Myocyte (in vitro differentiated cells): ENCODE results near the gene PTPRG. TPM values are rescaled to one million over a fixed set of nuclear protein-coding genes. Genes with fewer than 3 reads are reported as not detected.

Experiments
- DNase-seq: peaks from one replicate; pipeline ENCODE4 v3.0.0-alpha.2; 2012; ENCODE audit warnings: low read depth
- total RNA-seq: library from RNA; depleted of rRNA; stranded (reverse); fragments of >200 nt; gene quantifications from 2 replicates; pipeline ENCODE4 v1.2.3, GENCODE V29; 2014

PTPRG gene
- total RNA-seq, 1 donor from 2014 or later, result 28.4 TPM

DNA sequence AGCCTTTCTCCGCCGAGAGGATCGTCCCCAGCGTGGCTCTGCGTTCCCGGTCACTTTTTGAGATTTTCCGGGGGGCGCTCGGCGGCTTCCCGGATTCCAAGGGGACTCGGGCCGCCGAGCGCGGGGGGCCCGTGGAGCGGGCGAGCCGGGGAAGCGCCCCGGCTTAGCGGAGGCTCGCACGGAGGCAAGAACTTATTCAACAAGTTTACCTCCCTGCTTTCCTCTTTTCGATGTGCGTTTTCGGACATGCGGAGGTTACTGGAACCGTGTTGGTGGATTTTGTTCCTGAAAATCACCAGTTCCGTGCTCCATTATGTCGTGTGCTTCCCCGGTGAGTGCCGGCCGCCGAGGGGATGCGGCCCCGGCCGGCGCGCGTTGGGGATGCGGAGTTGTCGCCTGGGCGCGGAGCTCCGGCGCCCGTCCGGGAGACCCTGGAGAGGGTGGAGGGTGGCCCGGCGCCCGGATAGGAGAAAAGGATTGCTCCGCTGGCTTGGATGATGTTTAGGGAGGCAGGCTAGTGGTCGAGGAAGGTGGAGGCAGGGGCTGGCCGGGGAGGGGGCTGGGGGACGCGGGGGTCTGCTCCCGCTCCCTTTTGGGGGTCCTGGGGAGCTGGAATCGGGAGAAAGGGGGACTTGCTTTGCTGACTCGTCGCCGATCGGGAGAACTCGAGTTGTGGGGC, 810 bp downstream of the PTPRG start:
- peak; percentile 46 for DNase-seq

DNA sequence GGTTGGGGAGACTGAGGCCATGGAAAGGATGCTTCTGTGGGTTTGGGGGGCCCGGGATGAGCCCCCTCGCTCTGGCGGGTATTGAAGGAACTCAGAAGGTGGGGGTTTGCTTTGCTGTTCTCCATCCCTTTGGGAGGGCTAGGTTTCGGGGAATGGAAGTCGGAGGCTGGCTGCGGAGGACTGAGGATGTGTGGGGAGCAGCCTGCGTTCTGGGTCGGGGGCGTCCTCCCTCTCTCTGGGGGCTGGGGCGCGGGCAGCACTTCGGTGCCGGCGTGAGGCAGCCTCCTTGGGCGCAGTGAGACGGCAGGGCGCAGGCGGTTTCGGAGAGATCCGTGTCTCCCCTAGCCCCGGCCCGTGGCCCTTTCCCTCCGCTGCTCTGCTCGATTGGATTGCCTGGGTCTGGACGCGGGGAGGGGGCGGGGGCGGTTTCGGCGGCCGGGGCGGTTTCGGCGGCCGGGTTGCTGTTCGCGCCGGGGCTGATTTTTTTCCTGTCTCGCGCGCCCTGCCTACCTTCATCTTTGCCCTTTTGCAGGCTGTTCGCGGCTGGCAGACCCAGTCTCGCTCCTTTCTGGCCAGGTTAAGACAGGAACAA, 1.4 kb downstream of the PTPRG start:
- DNase-seq, result peak; percentile 55

DNA sequence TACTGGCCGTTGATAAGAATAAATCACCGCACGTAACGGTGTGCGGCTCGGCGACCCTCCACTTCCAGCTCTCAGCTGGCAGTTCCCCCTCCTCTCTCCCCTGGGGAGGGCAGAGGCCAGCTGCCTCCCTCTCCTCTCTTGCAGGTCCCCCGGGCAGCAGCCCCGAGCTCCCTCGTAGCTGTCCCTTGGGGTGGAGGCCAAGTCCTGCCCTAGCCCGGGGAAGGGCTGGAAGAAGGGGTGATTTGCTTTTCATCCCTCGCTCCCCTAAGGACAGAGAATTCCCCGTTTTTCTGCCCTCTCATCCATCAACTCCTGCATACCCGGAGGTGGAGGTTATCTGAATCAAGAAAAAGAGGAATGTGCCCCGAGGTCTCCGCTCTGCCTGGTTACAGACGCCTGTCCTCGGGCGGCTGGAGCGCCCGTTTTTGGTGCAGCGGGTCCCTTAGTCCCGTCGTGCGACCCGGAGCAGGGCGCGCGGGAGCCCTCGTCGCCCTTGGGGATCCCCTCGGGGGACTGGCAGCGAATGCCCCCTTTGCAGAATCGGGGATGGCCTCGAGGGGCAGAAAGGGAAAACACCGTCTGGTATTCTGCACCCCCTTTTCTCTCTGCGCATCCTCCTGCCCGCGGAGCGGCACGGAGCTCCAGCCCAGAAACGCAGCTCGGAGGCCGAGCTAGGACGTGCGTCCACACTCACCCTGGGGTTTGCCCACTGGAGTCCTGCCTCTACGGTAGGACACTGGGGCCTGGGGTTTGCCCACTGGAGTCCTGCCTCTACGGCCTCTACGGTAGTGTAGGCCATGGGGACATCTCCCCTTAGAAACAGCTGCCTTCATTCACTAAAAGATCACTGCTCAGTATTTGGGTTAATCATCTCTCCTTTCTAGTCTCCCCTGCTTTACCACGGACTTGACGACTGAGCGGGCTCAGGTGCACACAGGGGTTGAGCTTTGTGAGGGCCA, 2.2 kb downstream of the PTPRG start:
- DNase-seq, result no peak

DNA sequence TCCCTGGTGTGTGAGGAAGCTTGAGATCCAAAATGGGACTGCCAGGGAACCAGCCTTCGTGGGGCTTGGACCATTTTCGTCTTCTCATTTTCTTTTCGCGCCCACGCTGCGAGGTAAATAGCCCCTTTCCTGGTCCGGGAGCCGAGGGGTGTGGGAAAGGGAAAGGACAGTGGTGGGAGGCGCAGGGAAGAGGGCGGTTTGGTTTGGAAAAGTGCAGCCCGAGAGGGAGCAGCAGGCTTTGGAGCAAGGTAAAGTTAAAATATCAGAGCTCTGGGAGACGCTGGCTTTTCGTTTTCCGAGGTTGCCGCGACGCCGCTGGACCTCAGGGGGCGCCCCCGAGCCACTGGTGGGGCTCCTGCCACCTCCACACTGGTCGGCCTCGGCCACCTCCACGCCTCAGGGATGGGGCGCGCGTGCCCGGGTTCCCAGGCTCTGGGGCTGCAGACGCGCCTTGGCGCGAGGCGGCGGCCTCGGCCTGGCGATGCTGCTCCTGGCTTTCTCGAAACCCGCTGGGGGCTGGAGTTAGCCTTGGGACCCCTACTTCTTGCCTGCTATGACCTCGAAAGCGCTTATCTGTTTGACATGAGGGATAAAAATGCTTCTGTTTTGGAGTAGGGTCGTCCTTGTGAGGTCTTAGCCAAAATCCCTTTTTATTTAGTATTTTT, 3.2 kb downstream of the PTPRG start:
- peak; percentile 67 for DNase-seq

DNA sequence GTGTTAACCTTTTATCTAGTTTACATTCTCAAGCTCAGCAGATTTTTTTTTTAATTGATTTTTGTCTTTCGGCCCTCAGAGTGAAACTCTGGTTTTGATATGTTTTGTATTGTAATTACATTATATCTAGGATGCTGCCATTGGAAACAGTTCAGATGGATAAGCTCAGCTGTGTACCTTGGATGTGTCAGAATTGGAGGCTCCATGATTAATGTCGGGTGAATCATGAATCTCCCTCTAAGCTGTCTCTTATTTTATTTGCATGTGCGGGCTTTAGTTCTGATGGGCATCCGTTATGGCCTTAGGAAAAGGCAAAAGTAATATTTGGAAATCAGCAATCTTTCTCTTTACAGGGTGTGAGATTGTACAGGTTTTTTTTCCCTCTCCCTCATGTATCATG, 4.2 kb downstream of the PTPRG start:
- no peak for DNase-seq

DNA sequence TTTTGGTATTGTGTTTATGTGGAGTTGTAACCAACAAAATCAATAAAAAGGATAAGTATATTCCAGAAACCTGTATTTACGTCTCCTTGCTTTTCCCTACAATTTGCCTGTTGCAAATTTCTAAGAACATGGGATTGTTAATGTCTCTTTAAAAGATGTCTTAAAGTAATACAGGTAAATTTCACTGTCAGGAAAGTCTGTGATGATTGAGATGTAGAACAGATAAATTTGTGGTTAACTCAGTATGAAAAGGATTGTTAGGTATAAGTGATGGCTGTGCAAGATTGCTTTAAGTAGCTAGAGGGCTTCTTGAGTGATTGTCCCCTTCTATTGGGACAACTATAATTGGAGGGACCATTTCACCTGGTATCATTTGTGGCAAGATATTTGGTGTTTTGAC, 6.8 kb downstream of the PTPRG start:
- DNase-seq, result no peak

DNA sequence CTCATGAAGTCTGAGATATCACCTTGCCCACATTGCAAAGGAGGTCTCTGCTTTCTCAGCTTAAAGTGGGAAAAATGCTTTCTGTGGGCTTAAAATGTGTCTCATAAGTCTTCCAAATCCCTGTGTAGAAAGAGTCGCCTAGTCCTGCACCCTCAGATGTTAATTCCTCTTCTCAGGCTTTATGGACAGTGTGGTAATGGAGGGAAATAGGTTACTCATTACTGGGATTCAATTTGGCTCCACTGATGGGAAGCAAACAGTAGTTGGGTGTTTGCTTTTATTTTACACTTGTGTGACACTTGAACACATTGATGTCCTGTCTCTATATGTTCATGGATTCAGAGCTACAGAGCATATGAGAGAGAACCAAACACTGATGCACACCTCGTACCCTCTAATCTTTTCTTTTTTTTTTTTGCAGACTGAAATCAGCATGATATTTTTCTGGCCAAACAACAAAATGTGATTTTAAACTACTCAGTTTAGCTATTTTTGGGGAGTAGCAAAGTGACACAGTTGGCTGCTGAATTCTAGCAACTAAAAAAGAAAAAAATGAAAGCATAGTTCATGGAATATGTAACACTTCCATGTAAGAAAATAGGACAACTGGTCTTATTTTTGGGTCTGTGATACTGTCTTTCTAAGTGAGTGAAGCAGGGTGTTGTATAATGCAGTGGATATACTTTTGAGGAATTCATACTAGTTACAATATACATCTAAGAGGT, 8.6 kb downstream of the PTPRG start:
- DNase-seq, result no peak

DNA sequence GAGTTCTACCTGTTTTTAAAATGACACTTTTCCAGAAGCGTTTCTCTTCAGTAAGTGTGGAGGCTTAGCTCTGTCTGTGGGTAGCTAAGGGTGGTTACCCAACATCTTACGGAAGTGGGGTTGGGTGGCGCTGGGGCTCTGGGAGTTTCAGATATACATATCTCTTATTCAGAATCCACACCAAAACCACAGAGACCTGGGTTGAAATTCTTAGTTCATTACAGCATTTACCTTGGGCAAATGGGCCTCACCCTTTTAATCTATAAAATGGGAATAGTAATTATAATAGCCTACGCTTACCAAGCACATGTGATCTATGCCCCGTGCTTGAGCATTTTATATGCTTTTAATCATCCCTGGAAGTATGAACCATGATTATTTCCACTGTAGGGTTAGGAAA, 9.4 kb downstream of the PTPRG start:
- DNase-seq, result no peak

DNA sequence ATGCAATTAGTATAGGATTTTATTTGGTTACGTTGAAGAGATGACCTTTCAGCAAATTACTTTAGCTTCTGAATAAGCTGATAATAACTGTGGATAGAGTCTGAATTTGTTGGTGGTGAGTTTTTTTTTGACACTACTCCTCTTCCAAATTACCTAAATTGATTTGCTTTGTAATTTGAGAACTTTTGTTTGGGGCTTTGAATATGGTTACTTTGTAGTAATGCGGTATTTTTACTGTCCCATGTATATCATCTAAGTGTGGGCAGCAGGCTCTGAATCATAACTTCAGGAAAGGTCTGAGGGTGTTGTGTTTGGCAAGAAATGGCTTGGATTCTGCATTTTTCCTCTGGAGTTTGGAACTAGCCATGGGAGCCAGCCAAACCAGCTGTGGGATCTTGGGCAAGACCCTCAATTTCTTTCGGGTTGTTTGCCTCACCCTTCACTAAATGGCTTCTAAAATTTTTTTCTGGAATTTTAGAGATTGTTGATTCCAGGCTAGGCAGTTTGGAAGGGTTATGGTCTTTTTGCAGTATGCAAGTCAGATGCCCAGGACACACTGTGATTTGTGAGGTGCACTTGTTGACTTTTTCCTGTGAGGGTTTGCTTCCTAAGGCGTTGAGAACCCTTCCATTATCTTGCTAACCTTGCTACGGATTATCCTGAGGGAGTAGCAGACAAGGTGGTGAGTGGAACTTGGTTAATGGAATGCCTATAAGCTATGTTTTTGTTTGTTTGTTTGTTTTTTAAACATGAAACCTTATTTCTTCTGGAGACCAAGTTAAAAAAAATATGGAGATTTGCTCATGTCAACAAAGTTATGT, 10.4 kb downstream of the PTPRG start:
- peak; percentile 67 for DNase-seq

DNA sequence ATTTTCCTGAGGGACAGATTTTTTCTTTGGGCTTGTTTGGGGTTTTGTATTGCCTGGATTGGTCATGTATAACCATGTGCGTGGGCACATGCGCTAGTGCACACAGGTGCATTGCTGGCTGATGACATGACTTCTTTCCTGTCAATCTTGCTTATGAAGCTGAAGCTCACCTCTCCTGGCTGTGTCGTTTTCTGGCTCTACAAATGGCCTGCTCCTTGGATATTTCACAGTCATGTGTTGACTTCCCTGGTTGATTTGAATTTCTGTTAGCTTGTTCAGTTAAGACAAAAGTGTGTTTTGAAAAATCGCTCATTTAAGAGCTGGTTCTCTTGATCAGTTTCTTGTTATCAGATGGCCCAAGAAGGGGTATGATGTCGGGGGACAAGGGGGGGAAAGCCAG, 11.5 kb downstream of the PTPRG start:
- DNase-seq, result no peak

DNA sequence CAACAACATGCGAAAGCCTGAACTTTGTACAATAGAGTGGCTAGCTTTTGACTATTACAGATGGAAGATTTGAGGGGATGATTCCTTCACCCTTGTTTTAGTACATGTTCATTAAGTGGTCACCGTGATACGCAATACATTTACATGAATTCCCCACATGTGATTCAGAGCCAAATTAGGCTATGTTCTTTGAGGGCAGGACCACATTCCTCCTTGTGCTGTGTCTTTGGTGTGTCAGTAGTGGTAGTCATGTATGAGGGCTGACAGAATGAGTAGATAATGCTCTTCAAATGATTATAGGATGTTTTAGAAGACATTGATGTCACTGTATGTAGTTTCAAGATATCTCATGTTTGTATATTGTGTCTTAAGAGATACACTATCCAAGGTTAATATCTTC, 12.1 kb downstream of the PTPRG start:
- DNase-seq, result no peak

DNA sequence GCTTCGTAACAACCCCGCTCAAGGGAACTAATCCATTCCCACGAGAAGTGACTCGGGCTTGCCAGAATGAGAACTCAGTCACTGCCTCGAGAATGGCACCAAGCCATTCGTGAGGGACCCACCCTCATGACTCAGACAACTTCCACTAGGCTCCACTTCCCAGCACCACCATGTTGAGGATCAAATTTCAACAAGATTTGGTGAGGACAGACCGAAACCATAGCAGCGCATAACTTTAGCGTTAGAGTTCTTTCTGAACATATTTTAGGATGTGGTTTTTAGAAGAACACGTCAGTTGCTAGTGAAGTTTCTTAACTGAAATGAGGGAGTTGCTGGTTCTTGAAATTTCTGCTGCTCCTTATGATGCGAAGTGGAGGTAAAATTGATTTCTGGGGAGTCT, 13.5 kb downstream of the PTPRG start:
- DNase-seq, result peak; percentile 94

DNA sequence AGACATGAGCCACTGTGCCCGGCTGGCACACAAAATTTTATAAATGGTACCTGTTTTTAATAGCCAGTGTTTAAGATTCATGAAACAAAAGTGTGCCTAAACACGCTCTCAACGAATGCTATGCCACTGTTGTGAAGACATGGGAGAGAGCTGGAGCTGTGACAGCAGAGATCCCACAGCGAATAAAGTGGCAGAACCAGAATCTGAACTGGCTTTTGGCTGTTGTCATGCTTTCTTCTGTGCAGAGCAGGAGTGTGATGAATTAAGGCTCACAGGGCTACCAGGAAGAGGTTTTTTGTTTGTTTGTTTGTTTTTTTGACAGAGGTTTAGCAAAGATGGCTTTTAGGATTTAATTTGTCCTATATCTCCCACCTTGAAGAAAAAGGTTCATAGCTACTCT, 14.5 kb downstream of the PTPRG start:
- no peak for DNase-seq

DNA sequence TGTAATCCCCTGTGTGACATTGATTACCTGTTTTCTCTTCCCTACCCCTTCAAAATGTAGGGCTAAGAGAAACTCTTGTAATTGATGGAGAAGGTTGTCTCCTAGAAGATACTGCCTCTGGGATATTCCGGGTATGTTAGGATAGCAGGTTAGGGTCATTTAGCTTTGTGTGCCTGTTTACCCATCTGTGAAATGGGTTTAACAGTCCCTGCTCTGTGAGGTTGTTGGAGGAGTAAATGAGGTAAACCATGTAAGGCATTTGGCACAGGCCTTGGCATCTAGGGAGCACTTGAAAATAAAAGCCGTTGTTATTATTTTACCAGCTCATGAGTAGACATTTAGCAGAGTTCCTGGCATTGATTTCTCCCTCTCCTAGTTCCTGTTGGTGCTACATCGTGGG, 16.4 kb downstream of the PTPRG start:
- no peak for DNase-seq

DNA sequence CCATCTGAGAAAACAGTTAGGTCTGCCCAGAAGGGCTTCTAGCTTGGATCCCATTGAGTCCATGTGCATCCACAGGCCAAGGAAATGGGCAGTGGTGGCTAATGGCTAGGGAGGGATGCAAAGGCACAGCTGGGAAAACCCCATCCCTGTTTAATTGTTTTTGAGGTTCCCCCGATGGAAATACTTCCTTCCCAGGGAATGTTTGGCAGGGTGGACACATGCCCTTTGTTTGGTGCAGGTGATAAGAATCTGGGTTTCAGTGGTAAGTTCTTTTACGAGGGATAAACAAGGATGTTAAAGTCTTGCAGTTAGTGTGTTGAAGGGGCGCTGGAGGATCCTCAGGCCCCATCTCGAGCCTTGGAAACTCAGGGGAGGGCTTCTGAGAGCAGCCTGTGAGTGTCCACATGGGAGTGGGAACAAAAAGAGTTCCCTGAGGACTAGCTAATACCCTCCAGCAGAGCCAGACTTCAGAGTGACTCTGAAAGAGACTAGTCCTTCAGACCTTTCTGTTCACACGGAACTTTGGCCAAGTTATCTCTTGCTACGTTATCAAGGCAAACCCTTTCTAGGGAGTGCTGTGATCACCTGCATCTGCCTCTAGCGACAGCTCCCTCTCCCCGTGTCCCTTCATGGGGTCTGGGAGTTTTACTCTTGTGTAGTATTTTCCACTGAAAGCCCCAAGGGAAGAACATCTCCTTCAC, 17.4 kb downstream of the PTPRG start:
- no peak for DNase-seq

DNA sequence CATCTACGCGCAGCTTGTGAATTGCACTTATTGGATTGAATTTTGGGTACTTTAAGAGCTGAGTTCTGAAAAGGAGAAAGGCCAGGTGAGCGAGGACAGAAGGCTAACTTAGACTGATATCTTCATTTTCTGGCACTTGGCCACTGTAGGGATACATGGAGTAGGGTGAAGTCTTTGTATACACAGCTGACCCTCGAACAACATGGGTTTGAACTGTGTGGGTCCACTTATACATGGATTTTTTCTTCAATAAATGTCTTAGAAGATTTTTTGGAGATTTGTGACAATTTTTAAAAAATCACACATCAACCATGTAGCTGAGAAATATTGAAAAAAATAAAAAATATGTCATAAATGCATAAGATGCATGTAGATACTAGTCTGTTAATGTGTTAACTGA, 18.3 kb downstream of the PTPRG start:
- DNase-seq, result no peak

DNA sequence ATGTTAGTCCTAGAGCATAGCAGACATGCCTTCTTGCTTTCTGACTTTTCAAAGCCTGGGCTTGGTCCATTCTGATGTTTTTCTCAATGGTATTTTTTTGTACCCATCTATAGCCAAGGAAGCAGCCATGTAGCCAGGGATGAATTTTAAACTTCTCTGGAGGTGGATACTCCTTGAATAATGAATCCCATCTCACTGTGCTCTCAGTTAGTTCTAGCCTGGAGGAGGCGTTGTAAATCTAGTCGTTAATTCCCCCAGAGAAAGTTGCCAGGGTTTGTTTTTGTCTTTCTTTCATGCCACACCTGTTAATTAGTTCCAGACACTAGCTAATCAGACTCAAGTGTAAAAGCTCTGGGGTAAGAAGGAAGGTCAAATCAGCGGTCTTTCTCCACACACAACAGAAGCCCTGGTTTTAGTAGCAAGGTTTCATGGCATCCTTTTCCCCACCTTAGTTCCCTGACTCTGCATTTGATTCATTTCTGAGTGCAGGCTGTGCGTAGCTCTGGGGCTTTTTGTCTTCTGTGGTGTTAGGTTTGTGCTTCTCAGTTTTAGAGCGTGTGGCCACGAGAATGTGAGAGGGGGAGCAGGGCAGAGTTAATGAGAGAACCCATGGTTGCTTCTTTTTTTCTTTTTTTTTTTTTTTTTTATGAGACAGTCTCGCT, 19.7 kb downstream of the PTPRG start:
- DNase-seq, result no peak

DNA sequence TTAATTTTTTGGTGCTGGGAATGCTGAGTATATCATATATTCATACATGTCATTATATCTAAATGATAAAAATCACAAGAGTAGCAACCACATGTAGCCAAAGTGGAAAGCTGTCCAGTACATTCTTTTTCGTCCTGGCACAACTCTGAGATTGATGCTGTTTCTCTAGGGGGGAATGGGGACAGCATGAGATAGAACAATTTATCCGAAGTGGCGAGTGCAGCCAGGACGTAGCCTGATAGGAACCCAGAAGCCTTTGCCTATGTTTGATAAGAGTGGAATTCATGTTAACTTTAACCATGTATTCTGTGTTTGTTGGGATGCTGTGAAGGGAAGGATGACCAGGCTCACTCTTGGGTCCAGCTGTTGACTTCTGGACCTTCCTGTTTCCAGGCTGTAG, 20.9 kb downstream of the PTPRG start:
- no peak for DNase-seq

DNA sequence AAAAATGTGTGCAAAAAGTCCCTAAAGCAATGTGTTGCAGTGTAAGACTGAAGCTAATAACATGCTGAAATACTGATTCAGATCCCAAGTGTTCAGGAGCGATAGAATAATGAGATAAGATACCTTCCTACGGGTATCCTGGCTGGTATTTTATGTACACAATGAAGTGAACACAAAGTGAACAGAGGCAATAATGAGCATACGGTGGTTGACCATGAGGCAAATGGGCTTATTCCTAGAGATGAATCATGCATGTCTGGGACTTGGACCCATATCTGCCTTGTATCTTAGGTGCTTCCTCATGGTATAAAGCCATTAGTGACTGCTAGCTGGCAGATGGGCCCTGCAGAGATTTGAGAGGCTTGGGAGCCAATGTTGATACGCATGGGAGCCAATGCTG, 21.5 kb downstream of the PTPRG start:
- no peak for DNase-seq
